ENCODE measurements around the gene UBASH3A.

The UBASH3A gene

DNA sequence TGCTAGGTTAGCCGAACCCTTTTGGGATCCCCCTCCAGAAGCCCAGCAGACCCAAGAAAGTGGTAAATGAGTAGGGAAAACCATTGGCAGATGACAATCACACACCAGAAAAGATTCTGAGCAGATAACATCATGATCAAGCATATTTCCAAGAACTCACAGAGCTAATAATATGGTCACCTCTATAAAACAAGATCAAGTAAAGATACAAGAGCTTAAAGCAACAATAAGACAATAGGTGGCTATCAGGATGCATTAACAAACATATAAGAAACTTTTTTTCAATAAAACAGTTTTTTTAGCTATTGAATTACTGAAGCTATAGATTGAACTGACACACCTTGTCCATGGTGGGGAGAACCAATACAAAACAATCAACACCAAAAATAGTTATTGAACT, 29.0 kb downstream of the UBASH3A start:
- no peak for DNase-seq

DNA sequence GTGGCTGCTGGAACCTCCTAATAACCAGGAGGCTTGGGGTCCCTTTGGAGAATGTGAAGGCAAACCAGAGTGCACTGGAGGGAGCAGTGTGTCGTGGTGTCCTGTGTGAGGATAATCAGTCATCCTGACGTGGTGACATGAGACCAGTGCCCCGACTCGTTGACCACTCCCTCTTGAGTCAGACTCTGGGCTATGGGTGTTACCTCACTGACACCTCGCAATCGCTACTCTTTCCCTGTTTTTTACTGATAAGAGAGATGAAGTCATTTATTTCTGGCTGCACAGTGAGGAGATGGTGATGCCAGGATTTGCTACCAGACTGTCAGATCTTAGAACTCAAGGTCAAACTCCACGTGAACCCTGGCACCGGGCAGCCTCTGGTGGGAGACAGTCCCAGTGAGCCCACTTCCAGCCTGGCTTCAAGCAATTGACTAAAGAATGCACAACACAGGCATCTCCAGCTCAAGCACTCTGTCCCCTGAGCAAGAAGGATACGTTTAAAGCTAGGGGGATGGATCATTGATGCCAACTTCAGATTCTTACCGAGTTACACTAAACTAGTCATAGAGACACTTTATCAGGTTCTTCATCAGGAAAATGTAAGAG, 30.3 kb downstream of the UBASH3A start:
- no peak for DNase-seq

DNA sequence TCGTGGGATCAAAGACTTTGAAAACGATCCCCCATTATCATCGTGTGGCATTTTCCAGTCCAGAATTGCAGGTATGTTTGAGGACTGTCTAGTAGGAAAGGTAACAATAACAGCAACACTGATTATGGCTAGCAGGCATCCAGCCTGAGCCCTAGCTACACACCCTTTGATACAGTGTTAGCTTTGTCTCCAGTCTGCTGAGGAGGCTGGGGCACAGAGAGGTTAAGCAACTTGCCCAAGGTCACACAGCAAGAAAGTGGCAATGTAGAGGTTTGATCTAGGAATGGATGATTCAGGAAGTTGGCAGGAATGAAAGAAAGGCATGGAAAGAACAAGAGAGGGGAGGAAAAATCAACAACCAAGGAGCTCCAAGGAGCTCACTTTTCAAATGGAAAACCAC, 31.2 kb downstream of the UBASH3A start:
- no peak for DNase-seq

DNA sequence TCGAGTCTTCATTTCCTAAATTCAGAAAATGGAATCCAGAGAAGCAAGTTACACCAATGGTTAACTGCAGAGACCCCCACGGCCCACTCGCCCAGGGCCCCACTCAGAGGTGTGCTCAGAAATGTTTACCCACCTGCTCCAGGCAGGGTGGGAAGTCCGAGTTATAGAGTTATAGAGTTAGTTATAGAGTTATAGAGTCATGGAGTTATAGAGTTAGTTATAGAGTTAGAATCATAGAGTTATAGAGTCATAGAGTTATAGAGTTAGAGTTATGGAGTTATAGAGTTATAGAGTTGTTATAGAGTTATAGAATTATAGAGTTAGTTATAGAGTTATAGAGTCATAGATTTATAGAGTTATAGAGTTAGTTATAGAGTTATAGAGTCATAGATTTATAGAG, 31.7 kb downstream of the UBASH3A start:
- DNase-seq, result no peak

DNA sequence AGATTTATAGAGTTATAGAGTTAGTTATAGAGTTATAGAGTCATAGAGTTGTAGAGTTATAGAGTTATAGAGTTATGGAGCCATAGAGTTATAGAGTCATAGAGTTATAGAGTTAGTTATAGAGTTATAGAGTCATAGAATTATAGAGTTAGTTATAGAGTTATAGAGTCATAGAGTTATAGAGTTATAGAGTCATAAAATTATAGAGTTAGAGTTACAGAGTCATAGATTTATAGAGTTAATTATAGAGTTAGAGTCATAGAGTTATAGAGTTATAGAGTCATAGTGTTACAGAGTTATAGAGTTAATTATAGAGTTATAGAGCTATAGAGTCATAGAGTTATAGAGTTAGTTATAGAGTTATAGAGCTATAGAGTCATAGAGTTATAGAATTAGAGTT, 32.1 kb downstream of the UBASH3A start:
- no peak for DNase-seq

DNA sequence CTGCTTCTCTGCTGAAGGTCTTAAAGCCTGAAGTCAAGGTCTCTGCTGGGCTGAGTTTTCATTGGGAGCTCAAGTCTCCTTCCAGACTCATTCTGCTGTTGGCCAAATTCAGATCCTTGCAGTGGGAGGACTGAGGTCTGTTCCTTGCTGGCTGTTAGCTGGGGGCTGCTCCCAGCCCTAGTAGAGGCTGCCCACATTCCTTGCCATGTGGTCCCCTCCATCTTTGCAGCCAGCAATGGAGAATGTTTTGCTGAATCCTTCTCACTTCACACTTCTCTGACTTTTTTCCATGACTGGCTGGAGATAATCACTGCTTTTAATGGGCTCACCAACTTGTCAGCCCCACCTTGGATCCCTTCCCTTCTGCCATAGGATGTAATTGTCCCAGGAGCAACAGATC, 33.2 kb downstream of the UBASH3A start:
- DNase-seq, result no peak

- no peak for DNase-seq
Measured at GRCh38 chr21:42437786-42438185, 34.1 kb downstream of the UBASH3A start.

DNA sequence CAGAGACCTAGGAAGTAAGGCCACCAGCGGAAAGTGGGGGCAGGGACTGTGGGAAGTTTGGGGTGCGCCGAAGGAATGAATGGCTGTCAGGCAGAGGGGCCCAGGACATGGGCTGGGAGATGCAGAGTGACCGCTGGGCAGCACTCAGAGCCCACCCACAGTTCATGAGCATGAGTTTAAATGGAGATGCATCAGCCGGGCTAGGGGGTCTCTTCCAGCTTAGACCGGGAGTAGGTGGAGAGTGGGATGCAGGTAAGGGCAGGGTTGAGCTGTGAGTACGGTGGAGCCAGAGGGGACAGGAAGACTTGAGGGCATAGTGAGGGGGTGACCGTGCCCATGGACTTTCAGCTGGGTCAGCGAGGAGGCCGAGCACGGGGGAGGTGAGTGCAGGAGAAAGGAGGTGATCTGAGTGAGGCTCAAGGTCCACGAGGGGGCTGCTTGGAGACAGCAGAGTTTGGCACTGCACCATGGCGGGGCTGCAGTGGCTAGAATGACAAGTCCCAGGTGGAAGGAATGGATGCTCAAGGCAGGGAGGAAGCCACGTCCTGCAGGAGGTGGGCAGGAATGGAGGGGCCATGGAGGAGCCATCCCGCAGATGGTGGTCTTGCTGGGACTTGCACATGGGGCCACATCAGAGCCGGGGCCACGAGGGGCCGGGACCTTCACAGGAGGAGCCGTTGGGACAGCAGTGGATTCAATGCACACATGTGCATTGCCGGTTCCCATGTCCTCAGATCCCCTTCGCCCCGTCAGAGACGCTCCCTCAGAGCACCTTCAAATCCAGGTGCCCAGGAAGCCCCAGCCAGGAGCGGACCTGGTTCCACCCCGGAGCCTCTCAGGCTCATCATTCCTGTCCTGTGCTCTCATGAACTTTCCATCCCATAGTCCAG, 34.9 kb downstream of the UBASH3A start:
- no peak for DNase-seq

DNA sequence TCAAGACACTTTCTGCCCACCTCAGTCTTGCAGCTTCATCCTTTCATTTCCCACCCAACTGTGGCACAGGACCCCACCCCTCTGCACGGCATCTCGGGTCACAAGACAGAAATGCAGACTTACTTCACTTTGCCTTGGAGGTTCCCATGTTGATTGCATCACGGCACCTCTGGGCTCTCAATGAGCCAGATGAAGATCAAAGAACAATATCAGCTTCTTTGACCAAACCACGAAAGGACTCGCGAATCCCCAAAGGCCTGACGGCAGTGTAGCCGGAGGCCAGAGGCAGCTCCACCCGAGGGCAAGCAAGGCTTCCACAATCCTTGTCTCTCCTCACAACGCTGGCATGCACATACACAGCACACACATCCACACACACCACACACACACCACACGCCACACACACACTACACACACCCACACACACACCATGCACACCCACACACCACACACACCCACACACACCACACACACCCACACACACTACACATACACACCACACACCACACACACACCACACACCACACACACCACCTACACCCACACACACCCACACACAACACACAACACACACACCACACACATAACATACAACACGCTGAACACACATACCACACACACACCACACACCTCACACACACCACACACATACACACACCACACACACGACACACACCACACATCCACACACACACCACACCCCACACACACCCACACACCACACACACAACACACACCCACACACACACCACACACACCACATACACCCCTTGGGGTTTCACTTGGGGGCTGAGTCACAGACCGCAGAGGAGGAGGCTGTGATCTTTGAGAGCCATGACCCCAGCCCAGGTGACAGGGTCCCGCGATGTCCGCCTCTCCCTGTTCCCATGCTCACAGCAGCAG, 35.8 kb downstream of the UBASH3A start:
- DNase-seq, result no peak

DNA sequence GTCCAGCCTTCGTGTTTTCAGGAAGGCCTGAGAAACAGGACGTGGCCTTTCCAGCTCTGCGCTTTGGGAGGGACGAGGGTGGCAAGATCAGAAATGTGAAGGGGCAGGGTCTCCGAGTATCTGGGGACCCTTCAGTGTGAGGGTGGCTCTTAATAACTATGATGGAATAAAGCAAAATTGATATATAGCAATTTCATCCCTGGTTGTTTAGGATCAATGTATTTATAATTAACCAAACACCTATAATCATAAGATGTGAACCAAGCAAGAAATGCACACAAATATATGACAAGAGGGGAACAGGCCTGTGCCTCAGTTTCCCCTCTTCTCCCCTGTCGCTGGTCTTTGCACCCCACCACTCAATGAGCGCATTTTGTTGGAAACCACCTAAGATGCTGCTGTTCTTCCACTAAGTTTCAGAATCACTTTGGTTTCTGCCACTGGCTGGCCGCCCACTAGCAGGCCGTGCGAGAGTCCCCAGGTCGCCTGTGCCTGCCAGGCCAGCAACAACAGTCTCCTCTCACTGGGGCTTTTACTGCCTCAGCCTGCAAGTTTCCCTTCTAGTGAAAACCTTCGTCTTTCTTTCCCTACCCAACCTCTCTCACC, 36.6 kb downstream of the UBASH3A start:
- no peak for DNase-seq

DNA sequence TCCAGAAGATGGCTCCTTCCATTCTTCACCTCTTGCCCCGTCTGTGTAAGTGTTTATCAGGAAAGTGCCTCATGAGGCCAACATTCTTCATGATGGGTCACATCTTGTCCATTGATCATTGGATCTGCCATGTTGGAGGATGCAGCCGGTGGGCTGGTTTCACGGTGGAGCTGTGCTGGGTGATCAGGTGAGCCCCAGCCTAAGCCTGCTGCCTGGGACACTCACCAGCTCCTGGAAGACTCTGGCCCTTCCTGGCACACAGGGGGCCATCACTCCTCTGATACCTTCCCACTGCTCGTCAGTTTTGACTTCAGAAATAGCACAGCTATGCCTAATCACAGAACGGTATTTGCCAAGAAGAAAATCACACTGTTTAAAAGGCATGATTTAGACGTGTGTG, 38.3 kb downstream of the UBASH3A start:
- no peak for DNase-seq

DNA sequence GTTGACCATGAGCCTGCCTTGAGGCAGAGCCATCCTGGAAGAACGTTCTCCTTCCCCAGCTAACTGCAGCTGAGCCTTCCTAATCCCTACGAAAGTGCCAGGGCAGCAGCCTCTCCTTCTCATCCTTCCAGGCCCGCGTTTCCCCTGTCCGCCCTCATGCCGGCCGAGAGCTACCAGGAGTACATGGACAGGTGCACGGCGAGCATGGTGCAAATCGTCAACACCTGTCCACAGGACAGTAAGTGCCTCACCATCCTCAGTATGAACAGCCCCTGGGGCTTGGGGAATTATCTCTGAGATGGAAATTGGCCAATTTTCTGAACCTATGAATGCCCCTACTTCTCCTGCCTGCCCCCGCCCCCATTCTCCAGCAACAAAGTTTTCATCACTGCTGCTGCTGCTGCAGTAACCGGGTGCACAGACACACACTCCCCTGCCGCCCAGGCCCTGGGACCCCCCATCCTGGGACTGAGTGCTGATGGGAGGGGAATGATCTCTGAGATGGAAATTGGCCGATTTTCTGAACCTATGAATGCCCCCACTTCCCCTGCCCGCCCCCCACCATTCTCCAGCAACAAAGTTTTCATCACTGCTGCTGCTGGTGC, 39.6 kb downstream of the UBASH3A start:
- DNase-seq, result no peak

GRCh38 chr21:42443876-42444744, 40.4 kb downstream of the UBASH3A start:
- no peak for DNase-seq

DNA sequence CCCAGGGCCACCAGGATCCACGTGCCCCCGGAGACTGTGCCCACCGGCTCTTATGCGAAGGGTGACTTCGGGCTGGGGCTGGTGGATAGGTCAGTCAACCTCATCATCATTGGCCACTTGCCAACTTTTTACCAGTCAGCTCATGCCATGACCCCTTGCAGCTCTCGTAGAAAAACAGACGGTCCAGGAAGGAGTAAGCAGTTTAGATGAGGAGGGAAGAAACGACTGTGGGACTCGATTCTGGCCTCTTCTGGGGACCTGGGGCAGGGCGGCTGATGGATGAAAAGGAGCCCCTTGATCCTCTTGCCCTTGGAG, 41.0 kb downstream of the UBASH3A start:
- no peak for DNase-seq

GRCh38 chr21:42445311-42445710, 41.6 kb downstream of the UBASH3A start:
- DNase-seq, result no peak

GRCh38 chr21:42446531-42446930, 42.8 kb downstream of the UBASH3A start:
- DNase-seq, result no peak

GRCh38 chr21:42447182-42447581, 43.5 kb downstream of the UBASH3A start:
- no peak for DNase-seq

GRCh38 chr21:42447732-42448131, 44.0 kb downstream of the UBASH3A start:
- no peak for DNase-seq

- no peak for DNase-seq
Measured at GRCh38 chr21:42448686-42449085, 45.0 kb downstream of the UBASH3A start.

- DNase-seq, result no peak
Measured at GRCh38 chr21:42451941-42452340, 48.2 kb downstream of the UBASH3A start.

DNA sequence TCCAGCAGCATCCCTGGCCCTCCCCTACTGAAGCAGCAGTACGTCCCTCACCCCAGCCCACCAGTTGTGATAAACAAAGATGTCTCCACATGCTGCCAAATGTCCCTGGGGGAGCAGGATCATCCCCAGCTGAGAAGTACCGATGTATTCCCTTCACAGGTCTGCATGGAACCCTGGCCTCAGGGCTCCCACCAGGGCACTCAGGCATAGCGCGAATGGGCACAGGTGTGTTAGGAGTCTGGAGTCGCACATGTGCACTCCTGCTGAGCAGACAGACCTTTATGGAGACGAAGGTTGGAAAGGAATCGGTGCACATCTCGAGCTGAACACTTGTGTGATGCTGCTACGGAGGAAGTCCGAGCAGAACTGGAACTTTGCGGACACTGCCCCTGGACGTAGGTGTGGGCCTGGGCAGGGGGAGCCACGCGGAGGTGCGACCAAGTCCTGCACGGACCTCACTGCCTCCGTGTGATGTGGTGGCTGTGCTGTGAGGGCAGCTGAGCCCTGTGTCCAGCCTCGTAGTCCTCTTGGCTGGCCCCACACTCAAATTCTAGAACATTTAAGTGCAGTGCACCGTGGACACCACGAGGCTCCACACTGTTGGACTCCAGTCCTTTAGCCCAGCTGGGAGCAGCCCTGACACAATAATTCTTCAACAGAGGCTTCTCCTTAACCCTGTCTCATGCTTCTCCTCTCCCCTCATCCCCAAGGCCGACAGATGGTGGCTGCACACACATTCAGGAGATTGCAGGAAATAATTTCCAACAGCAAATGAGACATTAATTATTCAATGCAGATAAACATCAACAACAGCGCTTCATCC, 48.9 kb downstream of the UBASH3A start:
- DNase-seq, result no peak
